ENCODE results near the gene DYRK2. TPM values are rescaled to one million over a fixed set of nuclear protein-coding genes. Genes with fewer than 3 reads are reported as not detected.

DYRK2 gene
- total and polyA plus RNA-seq, 10 of the 15 experiments (the other 5 are each of a cell fraction or from before 2014, with no cell fraction given), result 3.1 to 35.9 (median 12.2) TPM

- TF ChIP-seq ELK1 (IDR thresholded peaks at IDR 0.05; ENCODE audit: low read depth, low read length) (no peak), IRF5 (IDR thresholded peaks at IDR 0.05; ENCODE audit: borderline replicate concordance) (no peak), REST (IDR thresholded peaks at IDR 0.05; ENCODE audit: low read depth, low read length) (no peak), SREBF1 (IDR thresholded peaks at IDR 0.05; ENCODE audit: low read length) (no peak), RBBP5 (conservative IDR thresholded peaks at IDR 0.05) (no peak), TCF3 (IDR thresholded peaks at IDR 0.05; ENCODE audit: borderline replicate concordance, insufficient read depth, low read depth, low read length) (peak; percentile 71; the same call in 1 of the 2 replicates), PBX3 (IDR thresholded peaks at IDR 0.05; ENCODE audit: insufficient replicate concordance, low read depth, low read length) (no peak), KLF5 (IDR thresholded peaks at IDR 0.05; ENCODE audit: partially characterized antibody) (no peak), MLLT1 (IDR thresholded peaks at IDR 0.05) (no peak), YY1 (IDR thresholded peaks at IDR 0.05; ENCODE audit: low read depth, low read length) (no peak), ATF7 (IDR thresholded peaks at IDR 0.05; ENCODE audit: low read depth) (peak; percentile 60; the same call in 1 of the 2 replicates), PAX8 (IDR thresholded peaks at IDR 0.05) (no peak), CREB1 (IDR thresholded peaks at IDR 0.05; ENCODE audit: low read depth) (0 out of 2 replicates have a peak, but pooled peaks have one; percentile 17), EP300 (IDR thresholded peaks at IDR 0.05; ENCODE audit: borderline replicate concordance in 1 of 2, control insufficient read depth in 1 of 2, low read depth in 2 of 2, low read length in 2 of 2) (peak in 1 of 2 experiments; percentile 70; a peak in 3 of 4 replicates), IRF3 (IDR thresholded peaks at IDR 0.05) (no peak), MAX (IDR thresholded peaks at IDR 0.05; ENCODE audit: low read depth, low read length) (no peak), NR2C2 (IDR thresholded peaks at IDR 0.05; ENCODE audit: borderline replicate concordance, control insufficient read depth, insufficient read length, low read depth) (no peak)
Observed at GRCh38 chr12:67710582-67710981, 62.0 kb downstream of the DYRK2 start (continued).
